Hematopoietic multipotent progenitor cell treated with erythropoietin and hydrocortisone succinate and interleukin-3 and kit ligand, for 4 days (in vitro differentiated cells): ENCODE results near the gene ARHGAP15.

Source experiments
- DNase-seq: peaks from one replicate; pipeline ENCODE4 v3.0.0-alpha.2; 2015

Gene ARHGAP15

DNA sequence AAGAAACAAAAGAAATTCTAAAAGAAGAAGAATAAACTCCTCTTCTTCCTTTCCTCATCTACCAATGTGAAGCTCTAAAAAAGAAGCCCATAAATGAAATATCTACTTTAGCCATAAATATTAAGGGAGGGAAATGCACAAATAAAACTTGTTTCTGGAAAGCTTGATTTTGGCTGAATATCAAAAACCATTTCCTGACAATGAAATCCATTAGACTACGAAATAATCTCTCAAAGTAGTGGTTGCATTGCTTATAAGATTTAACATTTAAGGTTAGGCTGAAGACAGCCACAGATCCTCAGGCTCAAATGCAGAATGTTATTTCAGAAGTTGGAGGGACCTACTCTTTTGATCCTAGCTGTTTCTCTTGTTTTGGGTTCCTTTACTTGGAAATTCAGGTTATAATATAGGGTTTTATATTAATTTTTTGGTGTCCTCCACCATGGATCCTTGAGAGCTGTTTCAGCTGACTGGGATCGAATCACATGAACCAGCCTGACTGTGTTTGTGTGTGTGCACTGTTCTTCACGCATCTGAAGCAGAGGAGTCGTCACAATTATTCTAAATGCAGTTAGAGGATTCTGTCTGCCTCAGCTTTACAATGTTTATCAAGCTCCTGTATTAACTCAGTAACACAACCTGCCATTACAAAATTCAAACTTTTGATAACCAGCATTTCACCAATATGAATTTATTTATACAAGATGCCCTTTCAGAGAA lies 474.8 kb downstream of the ARHGAP15 start:
- no peak for DNase-seq

DNA sequence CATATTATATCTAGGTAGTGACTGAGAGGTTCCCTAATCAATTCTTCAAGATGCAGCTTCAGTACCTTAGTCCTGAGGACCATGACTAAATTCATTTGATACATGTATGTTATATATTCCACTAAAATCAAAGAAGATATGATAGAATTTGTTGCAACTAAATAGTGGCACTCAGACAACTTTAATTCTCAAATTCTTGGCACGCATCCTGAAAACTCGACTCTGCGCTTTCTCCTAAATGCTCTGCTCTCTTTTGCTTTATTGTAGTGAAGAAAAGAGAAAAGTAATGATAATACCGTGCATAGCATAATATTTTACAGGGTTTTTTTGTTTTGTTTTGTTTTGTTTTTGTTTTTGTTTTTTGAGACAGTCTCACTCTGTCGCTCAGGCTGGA lies 475.3 kb downstream of the ARHGAP15 start:
- no peak for DNase-seq

DNA sequence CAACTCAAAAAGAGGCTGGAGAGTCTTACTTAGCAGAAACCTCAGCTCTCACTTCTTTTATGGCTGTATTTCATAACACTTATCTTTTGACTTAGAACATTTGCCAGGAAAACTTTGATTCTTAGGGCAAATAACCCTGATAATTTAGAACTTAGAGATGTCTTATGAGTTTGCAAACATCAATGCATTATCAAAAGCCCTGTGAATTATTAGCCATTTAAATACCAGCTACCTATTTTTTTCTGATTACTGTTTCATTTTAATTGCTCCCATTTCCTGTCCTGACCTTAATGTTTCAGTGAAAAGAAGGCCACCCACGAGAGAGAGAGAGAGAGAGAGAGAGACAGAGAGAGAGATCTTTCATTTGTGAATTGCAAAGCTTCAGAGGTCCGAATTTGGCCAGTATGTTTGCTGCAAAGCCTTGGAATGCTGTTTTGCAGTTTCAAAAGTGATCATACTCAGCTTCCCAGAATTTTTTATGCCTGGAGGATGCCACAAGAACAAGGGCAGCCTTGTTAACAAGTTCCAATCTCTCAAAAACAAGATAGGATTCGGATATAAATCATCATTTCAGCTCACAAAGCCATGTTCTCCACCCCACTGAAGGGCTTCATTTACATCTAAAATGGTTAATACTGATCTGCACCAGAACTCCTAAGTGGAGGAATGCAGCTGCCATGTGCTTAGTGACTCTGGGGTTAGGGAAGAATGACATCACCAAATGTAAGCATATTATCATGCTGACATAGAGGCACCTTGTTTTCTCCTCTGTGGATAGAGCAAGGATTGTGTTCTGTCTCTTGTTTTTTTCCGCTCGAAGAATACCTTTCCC lies 478.2 kb downstream of the ARHGAP15 start:
- no peak for DNase-seq

DNA sequence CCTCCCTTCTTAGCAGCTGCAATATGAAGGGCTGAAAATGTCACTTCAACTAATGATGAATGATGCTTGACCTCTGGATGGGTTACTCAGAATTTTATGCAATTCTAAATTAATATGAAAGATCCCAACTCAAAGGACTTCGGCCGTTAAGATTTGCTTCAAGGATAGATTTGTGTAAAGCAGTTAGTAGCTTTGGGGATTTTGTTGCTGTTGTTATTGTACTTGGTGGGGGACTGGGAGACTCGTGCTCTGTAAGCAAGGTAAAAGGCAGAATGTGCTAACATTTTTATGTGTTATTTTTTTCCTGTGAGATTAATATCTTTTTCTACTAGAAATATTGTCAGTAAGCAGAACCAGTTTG lies 478.8 kb downstream of the ARHGAP15 start:
- DNase-seq = no peak

DNA sequence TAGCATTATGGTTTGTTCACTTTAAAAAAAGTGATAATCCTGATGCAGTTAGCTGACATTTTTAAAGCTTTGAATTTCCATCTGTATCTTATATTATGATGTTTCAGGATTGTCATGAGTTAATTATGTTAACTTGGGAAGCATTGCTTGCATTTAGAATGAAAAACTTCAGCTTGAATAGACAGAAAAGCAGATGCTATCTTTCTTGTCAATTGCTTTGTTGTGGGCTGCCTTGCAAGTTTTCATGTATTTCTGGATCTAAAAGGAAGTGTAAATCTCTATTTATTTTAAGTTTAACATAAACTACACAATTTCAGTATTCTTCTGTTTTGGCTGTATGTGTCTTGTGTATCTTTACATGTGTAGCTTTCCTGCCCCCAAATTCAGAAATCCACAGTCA lies 479.5 kb downstream of the ARHGAP15 start:
- no peak for DNase-seq

DNA sequence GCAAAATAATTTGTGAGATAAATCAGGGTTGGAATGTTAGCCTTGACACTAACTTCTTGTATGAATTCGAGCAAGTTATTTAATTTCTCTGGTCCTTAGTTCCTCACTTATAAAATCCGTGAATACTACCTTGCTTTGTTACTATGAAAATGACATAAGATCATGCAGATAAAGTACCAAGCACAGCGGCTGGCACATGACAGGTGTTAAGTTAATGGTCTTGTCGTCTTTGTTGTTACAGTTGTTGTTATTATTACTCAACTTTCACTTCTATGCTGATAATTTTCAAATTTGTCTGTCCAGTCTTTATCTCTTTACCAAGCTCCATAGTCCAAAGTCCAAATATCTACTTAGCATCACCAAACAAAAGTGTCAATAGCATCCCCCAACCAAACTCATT lies 482.1 kb downstream of the ARHGAP15 start:
- no peak for DNase-seq

DNA sequence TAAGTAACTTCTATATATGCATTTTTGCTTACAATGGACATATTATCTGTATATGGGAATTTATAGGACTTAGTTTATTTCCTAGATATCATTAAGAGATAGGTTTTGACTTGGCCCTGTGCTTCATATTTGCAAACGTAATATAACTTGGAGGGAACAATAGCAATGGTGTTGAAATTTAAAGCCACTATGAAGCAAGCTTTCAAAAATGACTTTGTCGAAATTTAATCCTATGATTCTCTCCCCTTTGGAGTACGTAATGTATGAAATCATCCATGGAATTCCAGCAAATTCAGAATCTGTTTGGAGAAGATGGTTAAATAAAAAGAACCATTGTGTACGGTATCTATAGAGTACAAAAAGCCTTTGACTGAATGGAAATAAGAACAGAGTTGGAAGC lies 486.3 kb downstream of the ARHGAP15 start:
- DNase-seq = no peak

DNA sequence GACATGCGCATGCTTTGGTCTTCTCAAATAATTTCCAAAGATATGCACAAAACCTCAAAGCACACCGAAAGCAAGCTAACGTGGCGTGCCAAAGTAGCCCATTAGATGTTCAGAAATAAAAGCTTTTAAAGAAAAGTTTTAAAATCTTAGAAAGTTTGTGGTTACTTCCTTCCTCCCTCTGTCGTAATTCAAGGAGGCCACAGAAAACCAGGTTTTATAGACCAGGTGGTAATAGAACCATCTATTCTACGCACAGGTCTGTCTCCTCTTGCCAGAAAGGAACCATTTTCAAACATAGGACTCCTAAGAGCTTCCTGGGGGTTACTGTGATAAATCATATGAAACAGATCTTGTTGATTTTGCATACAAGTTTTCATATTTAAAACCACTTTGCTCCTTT lies 487.2 kb downstream of the ARHGAP15 start:
- DNase-seq = no peak

DNA sequence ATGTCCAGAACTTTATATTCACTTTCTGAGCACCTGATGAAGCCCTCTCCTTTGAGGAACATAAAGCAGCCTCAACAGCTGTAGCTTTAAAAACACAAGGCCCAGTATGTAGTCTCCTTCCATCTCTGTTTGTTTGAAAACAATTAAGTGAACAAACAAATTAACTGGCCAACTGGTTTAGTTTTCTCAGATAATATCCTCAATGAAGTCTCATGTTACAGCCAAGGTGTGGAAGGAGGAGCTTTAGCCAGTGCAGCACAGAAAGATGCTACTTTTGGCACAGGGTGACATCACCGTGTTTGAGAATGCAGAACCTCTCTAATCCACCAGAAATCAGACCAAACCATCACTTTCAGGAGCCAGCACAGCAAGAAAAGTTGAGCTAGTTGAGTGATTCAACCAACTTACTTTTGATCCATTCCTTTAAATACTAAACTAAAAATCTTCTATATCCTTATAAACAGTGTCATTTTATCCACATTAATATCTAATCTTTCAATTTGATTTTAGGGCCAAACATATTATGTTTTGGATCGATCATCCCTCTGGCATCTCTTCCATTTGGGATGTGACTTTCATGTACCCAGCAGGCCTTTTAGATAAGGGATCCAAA lies 488.7 kb downstream of the ARHGAP15 start:
- DNase-seq = no peak

DNA sequence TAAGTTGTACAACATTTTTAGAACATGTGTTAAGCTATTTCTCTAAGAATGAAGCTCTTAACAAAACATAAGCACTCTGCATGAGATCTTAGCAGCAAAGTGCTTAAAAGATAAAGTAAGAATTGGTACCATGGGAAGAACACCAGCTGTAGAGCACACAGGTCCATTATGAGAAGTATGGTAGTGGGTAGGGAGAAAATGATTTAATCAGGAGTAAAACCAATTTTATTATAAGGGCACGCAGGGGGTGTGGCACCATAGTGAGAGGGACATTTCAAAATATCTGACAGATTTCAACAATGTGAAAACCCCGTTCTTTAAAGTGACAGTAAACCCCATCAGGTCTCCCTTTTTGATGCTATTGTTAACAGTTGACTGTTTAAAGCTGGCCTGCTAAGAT lies 492.9 kb downstream of the ARHGAP15 start:
- no peak for DNase-seq

DNA sequence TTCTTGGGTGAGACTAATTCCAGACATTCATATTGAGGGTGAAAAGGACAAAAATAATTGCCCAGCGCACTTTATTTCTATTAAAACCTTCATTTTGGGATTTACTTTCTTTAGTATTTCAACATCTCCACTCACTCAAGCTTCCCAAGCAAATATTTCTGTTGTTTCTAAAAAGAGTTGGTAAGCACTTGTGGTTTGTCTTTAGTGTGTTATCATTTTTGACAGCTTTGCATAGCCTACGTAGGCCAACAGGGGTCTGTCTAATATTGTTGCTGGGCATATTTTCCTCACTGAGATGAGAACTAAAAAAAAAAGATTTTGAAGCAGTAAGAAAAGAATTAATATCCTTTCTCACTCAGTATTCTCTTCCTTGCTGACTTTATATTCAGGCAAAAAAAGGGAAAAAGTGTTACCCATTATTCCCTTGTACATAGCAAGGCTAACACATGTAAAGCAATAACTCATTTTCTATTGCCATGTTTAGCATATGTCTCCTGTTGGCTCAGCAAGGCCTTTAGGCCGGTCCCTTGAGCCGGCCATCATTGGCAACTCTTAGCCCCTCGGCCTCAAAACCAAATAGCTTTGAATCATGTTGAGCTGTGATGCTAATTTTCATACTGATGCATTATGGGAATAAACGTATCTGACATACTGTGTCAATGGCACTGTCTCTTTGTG lies 494.2 kb downstream of the ARHGAP15 start:
- peak; percentile 75 for DNase-seq

DNA sequence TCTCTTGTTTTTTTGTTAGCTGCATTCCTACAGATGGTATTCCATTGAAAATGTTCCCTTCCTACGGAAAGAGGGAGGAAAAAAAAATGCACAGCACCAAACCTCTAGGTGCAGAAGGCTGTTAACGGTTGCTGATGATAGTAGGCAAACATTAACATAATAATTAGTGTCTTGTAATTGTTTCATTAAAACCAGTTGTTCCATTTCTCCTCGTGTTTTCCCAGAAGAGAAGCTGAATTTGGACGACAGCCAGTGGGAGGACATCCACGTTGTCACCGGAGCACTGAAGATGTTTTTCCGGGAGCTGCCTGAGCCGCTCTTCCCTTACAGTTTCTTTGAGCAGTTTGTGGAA lies 494.7 kb downstream of the ARHGAP15 start:
- DNase-seq = no peak

DNA sequence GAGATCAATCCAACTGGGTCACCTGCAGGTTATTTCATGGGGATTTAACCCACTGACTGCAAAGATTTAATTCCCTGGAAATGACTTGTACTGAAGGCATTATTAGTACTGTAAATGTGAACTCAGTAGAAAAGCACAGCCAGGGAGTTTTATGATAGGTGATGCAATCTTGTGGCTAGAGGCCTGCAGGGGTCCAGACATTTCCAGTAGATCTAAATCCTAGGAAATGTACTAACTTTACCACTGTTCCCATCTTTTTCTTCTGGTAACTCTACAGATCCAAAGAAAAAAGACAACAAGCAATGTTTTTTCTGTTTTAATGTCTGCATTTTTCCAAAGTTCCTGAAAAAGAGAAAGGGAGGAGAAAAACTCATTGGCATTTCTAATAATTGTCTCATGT lies 500.1 kb downstream of the ARHGAP15 start:
- DNase-seq = peak; percentile 7

DNA sequence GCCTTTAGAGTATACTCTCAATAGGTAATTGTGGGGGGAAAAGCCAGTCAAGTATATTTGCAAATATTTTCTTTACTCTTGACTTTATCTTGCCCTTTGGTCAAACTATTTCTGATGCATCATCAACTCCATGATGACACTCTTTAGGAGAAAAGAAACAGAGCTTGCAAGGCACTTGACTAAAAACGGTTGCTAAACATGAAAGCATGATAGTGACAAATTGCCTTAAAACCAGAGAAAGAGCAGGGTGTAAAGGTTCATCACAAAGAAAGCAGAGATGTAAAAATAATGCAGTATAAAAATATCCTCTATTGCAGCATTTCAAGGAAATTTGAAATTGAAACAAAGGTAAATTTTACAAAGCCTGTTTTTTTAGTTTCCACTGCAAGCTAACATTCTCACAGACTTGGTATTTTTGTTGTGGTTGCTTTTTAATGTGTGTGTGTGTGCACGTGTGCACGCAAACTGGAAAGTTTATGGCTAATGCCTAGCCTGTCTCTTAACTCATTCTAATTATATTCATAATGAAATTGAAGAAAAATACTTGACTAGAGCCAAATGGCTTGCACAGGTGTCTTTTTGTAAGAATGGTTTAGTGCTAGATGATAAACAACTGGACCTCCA lies 503.6 kb downstream of the ARHGAP15 start:
- no peak for DNase-seq

DNA sequence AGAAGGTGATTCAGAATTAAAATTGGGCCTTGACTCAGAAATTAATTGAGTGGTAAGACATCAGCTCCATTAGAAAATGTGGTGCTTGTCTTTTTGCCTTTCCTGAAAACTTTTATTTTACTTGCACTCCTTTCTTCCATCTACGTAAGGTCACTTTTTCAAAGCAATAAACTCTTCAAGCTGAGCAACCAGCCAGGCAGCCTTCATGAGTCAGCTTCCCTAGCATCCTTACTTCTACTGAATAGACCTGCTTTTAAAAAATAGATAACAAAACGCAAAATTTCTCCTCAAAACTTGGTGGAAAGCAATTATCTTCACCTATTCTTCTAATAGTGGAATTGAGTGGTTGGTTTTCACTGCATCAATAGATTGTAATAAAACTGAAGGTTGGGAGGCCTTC lies 504.2 kb downstream of the ARHGAP15 start:
- no peak for DNase-seq

DNA sequence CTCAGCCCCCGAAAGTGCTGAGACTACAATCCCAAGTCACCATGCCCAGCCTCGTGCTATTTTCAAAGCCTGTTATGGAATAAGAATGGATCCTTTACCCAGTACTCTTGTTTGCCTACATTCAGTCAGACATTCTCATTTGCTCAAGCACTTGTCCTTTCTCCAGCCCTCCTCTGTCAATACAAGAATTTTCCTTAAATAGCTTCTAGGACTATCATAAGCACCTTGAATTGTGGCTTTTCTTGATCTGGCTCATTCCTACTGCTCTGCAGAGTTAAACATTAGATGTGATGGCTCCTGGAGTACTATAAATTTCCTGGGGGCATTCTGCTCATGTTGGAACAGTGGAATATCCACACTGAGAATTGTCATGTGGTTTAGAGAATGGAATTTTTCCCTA lies 506.1 kb downstream of the ARHGAP15 start:
- DNase-seq = no peak

DNA sequence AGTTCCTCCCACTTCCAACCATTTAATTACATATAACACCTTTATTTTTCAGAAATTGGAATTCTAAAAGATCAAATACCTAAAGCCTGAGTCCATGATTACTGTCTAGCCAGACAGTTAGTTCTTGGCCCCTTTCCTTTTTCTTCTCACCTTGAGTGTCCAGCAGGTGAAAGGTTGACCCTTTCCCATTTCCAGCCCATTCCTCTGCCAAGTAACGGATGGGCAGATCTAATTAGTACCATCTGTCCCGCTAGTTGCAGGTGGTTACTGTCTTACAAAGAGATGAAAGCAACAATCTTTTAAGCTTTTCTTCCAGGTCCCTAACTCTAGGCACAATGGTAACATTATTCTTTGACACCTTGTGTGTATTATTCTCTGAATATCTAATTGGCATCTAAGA lies 506.7 kb downstream of the ARHGAP15 start:
- DNase-seq = no peak

DNA sequence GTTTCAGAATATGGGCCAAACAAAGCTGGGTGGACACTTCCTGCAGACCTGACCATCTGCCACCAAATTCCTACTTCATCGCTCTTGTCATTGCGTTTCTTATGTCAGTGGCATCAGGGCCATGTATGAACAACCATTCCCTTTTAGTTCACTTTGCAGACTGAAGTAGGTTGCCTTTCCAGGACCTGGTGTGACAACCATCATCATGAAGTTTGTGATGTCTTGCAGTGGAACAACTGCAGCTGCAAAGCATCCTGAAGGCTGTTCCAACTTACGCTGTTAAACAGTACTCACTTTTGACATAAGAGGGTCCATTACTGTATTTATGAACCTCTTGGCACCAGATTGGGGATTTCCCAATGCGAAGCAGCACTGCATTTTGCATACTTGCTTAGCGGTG lies 511.6 kb downstream of the ARHGAP15 start:
- DNase-seq = no peak

DNA sequence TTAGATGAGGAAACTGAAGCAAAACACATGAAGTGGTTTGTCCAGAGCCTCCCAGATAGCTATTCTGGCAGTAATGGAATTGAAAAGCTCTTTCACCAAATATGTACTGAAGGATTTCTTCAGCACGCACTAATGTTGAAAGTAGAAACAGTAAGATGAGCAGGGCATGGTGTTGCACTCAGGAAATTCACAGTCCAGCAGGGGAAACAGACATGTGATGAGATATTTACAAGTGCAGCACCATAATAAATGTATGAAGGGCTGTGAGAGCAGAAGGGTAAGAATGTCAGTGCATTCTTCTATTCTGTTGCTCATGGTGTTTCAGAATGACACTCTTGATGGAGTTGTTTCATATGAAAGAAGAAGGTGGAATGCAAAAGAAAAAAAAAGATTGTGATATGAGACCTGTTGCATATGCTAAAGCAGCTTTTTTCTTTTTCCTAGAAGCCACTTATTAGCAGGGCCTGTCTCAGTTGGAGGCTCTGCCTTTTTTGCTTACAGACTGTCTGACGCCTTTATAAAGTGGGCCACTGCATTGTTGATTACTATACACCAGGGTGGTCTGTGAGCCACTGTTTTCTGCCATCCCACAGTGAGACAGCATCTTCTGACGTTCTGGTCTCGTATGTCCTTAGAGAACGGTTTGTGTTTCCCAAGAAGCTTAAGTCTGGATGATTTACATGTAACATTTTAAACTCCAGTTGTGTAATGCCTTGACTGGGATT lies 516.9 kb downstream of the ARHGAP15 start:
- no peak for DNase-seq

DNA sequence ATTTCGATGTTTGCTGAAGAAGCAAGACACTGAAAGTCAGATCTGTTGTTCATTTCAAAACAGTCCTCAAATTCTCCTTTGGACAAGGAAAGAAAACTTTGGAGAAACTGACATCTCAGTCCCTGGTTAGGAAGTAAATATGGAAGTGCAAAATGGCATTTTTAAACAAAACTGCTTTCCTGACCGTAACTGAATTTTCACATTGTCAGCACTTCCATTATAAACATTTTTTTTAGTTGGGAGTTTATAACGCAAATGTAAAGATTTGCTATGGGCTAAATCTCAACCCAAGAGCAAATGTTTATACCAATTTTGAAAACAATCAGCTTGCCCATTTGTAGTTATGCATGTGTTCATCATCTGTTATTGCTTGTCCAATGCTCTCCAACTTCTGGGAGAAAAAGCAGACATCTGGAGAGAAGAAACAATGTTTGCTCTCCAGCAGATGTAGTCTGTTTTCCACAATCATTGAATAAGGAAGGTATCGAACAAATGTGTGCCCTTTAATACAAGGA lies 520.1 kb downstream of the ARHGAP15 start:
- no peak for DNase-seq

DNA sequence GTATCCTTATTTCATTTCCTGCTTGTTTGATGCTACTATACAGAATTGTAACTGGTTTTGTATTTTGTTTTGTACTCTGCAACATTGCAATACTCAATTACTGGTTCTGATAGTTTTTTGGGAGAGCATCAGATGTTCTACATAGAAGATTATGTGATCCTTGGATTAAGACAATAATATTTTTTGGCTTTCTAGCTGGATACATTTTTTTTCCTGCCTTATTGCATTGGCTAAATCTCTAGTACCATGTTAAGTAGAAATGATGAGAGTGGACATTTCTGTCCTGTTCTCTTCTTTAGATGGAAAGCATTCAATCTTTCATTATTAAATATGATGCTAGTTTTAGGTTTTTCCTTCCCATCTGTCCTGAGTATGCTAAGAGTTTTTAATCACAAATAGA lies 523.5 kb downstream of the ARHGAP15 start:
- no peak for DNase-seq

DNA sequence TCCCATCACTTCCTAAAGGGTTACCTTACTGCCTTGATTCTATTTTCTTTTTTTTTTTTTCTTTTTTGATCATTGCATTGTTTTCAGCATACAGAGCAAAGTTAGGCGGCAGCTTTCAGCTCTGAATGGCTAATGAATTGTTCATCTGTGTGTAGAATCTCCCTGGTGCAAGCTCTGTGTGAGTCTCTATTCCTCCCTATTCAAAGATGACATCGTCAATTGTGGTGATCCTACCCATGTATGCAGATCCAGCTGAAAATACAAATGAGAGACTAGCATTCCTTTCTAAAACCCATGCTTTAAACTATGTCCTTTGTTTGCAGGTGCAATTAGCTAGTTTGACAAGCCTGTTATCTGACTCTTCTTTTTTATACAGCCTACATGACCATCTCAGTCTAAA lies 539.0 kb downstream of the ARHGAP15 start:
- no peak for DNase-seq
